ENCODE measurements around the gene LRRC31.

The LRRC31 gene

DNA sequence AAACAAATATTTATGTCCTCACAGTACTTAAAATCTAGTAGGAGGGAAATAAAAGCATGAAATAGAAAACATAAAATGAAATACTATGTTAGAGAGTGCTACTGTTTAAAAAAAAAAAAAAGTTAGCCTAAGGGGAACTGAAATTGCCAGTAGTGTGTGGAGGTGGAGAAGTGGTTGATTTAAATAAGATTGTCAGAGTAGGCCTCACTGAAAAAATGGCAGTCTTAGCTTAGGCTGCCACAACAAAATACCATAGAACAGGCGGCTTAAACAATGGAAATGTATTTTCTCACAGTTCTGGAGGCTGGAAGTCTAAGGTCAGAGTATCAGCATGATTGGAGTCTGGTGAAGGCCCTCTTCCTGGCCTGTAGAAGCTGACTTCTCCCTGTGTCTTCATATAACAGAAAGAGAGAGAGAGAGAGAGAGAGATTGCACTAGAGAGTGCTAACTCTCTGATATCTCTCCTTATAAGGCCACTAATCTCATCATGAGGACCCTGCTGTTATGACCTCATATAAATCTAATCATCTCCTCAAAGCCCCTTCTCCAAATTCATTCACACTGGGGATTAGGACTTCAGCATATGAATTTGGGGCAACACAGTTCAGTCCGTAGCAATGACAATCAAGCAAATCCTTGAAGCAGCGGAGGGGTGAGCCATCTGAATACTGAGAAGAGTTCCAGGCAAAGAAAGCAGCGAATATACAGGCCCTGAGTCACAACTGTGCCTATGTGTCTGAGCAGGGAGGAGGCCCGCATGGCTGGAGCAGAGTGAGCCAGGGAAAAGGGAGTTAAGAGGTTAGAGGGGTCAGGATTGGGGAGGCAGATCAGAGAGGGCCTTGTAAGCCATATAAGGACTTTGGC lies 33.4 kb downstream of the LRRC31 start:
- DNase-seq (ENCODE audit: low read depth), result peak; percentile 51
- no peak overlapping the region for H3K4me3 ChIP-seq (ENCODE audit: low read depth, low read length)
- TF ChIP-seq, protein P1, sequence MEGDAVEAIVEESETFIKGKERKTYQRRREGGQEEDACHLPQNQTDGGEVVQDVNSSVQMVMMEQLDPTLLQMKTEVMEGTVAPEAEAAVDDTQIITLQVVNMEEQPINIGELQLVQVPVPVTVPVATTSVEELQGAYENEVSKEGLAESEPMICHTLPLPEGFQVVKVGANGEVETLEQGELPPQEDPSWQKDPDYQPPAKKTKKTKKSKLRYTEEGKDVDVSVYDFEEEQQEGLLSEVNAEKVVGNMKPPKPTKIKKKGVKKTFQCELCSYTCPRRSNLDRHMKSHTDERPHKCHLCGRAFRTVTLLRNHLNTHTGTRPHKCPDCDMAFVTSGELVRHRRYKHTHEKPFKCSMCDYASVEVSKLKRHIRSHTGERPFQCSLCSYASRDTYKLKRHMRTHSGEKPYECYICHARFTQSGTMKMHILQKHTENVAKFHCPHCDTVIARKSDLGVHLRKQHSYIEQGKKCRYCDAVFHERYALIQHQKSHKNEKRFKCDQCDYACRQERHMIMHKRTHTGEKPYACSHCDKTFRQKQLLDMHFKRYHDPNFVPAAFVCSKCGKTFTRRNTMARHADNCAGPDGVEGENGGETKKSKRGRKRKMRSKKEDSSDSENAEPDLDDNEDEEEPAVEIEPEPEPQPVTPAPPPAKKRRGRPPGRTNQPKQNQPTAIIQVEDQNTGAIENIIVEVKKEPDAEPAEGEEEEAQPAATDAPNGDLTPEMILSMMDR (IDR thresholded peaks at IDR 0.05; ENCODE audit: insufficient read depth, low read depth, low read length, missing control alignments), result no peak

DNA sequence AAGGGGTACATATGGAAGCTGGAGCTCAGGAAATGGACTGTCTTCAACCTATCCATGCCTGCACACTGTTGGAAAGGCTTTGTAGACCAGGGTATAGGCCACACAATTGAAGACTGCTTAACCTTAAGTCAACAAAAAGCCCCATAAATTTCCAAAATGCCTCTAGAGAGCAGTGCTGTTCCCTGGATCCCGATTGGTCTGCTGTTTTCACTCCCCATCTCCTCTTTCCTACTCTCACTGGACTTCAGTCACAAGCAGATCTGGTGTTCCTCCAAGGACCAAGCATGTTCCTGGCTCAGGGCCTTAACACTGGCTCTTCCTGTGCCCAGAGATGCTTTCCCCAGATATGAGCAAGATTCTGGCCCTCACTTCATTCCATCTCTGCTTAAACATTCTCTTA lies 34.2 kb downstream of the LRRC31 start:
- TF ChIP-seq, protein P1 (IDR thresholded peaks at IDR 0.05; ENCODE audit: insufficient read depth, low read depth, low read length, missing control alignments), result no peak
- H3K4me3 ChIP-seq (ENCODE audit: low read depth, low read length), result no peak overlapping the region
- DNase-seq (ENCODE audit: low read depth), result no peak

DNA sequence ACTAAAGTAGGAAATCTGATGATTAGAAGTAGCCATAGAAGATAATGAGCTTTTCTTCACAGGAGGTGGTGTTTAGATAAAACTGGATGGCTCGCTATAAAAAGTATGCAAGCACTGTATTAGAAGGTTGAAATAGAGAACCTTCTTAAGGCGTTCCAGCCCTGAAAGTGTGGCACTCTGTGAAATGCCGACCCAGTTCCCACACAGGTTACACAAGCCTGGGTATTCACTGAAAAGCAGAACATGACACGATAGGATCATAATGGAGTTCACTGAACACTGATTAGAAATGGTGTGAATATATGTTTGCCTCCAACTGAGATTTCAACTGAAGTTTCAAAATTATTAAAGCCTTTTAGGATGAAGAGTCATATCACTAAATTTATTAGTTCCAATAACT lies 42.0 kb downstream of the LRRC31 start:
- no peak for DNase-seq (ENCODE audit: low read depth)
- no peak overlapping the region for H3K4me3 ChIP-seq (ENCODE audit: low read depth, low read length)
- TF ChIP-seq, protein P1 (IDR thresholded peaks at IDR 0.05; ENCODE audit: insufficient read depth, low read depth, low read length, missing control alignments), result no peak

DNA sequence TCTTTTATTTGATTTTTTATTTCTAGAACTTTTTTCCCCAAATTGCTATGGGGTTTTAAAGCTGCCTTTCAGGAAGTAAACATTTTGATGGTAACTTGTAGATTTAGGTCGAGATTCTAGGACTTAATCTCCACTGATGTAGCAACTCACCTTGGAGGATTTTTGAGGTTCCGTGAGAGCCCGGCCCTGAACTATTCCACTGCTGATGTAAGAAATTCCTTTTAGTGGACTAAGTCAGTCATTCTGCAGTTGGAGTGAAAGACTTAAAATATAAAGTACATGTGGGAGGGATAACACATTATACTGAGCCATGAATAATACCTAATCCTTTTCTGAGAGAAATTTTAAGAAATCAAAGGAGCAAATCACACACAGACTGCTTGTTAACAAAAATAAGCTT lies 44.4 kb downstream of the LRRC31 start:
- TF ChIP-seq, protein P1 (IDR thresholded peaks at IDR 0.05; ENCODE audit: insufficient read depth, low read depth, low read length, missing control alignments), result no peak
- no peak for DNase-seq (ENCODE audit: low read depth)
- no peak overlapping the region for H3K4me3 ChIP-seq (ENCODE audit: low read depth, low read length)

DNA sequence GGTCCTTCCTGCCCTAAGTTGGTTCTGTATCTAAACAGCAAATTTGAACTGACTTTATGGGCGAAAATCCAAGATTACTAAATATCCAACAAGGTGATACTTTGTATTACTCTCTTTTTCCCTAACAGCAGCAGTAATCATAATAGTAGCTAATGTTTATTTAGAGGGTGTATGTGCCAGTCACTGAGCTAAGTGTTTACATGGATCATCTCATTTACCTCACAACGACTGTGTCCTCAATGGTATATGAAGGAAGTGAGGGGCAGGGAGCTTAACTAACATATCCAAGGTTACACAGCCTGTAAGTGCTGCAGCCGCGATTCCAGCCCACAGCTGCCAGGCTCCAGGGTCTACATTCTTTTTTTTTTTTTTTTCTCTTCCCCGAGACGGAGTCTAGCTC lies 46.8 kb downstream of the LRRC31 start:
- no peak overlapping the region for H3K4me3 ChIP-seq (ENCODE audit: low read depth, low read length)
- TF ChIP-seq, protein P1 (IDR thresholded peaks at IDR 0.05; ENCODE audit: insufficient read depth, low read depth, low read length, missing control alignments), result no peak
- DNase-seq (ENCODE audit: low read depth), result no peak

DNA sequence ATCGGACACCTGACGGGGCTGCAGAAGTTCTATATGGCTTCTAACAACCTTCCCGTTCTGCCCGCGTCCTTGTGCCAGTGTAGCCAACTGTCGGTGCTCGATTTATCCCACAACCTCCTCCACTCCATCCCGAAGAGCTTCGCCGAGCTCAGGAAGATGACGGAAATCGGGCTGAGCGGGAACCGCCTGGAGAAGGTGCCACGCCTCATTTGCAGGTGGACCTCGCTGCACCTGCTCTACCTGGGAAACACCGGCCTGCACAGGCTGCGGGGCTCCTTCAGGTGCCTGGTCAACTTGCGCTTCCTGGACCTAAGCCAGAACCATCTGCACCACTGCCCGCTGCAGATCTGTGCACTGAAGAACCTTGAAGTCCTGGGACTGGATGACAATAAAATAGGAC lies 47.2 kb downstream of the LRRC31 start:
- H3K4me3 ChIP-seq (ENCODE audit: low read depth, low read length), result no peak overlapping the region
- DNase-seq (ENCODE audit: low read depth), result no peak
- TF ChIP-seq, protein P1 (IDR thresholded peaks at IDR 0.05; ENCODE audit: insufficient read depth, low read depth, low read length, missing control alignments), result no peak

DNA sequence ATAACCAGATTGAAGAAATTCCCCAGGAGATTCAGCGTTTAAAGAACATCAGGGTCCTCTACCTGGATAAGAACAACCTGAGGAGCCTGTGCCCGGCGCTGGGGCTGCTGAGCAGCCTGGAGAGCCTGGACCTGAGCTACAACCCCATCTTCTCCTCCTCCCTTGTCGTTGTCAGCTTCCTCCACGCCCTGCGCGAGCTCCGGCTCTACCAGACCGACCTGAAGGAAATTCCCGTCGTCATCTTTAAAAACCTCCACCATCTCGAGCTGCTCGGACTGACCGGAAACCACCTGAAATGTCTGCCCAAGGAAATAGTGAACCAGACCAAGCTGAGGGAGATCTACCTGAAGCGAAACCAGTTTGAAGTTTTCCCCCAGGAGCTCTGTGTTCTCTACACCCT lies 47.6 kb downstream of the LRRC31 start:
- DNase-seq (ENCODE audit: low read depth), result no peak
- H3K4me3 ChIP-seq (ENCODE audit: low read depth, low read length), result no peak overlapping the region
- TF ChIP-seq, protein P1 (IDR thresholded peaks at IDR 0.05; ENCODE audit: insufficient read depth, low read depth, low read length, missing control alignments), result no peak

Measured in GM12865 (cell line).